Stimulated activated CD4-positive, alpha-beta T cell treated with anti-CD3 and anti-CD28 coated beads, Interleukin-2, amount 100 ng/mL, for 24 hours (primary cell): Measurements from ENCODE around the gene SLC5A10.

Experiments used
- DNase-seq, 2 donors: peaks; one replicate each; pipeline ENCODE4 v3.0.0-alpha.2; 2020

SLC5A10 gene

DNA sequence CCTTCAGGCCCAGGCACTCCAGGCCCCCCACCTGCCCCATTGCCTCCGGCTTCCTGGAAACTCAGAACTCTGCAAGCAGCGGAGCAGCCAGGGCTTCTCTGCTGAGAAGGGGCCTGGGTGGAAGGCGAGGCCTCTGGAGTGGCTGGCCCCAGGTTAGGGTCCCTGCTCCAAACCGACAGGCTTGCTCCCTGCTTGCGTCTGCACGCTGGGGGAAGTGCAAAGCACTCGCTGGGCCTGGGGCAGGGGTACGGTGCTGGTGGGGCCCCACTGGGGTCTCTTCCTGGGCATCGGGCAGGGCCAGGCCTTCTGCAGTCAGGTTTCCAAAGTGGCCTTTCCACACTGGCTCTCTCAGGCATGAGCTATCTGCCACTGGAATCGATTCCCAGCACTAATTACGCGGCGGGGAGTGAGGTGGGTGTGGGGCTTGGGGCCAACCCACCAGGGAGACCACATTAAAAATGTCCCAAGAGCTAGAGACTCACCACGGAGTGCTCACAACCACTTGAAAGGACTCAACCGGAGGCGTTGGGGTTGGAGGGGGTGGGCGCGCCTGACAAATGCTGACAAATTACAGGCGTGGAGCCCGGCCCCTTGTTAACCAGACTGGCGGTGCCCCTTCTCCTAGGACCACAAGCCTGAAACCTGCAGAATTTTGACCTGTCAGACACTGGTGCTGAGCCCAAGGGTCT, 34.7 kb downstream of the SLC5A10 start:
- no peak for DNase-seq

DNA sequence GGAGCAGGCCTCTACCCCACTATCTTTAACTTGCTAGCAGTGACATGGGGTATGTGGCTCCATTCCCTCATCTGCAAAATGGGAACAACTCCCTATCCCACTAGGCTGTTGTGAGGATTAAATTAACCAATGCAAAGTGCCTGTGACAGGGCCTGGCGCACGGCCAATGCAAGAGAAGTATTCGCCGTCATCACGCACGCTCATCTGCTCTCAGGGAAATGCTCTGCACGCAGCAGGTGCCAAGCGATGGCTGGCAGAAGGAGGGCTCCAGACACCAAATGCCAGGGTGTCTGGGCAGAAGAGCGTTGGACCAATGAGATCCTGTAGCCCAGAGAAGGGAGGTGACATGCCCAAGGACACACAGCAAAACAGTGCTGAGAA, 35.3 kb downstream of the SLC5A10 start:
- no peak for DNase-seq

DNA sequence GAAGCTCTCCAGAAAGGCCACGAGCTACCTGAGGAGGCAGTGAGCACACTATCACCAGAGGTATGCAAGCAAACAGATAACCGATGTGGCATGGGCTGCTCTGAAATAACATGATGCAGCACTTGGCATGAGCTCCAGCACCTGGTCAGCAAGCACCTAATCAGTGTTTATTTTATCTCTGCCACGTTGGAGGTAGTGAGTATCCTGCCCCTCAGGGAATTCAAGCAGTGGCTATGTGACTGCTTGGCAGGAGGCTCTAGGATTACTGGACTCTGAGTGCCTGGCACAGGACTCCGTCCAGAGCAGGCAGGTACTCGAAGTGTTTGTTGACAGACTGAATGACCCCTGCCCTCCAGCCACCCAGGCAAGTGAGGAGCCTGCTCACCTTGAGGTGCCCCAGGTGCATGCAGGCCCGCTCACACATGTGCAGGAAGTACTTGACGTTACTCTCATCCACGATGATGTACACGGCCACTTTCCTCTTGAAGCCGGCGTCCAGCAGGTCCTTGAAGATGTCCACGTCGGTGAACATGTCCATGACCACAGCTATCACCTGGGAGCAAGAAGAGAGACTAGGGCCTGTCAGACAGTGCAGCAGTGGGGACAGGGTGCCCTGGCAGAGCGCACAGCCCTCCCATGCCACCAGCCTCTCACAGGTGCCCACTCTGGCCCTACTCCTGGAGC, 36.0 kb downstream of the SLC5A10 start:
- DNase-seq, result no peak

DNA sequence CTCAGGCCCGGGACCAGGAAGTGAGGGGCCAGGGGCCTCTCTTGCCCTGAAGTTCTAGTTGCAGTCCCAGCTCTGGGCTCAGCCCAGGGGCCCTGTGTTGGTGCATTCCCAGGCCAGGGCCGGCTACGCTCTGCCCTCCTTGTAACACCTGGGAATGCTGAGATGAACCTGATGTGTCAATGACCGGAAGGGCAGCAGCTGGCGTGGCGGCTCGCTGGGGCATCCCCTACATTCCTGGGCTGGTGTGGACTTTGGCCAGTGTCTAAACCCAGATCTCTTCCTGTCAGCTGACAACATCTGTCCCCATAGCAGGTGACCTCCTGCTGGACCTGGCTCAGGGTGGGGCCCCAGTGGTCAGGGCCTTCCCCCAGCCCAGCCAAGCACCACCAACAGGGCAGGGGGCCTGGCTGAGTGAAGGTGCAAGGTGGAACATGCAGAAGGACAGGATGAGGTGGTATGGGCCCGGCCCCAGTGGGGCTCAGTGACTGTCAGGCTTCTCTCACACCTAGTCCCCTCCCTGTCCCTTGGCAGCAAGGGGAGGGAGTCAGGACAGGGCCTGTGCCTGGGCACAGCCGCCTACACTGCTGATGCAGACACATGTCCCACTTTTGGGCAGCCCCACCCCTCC, 36.7 kb downstream of the SLC5A10 start:
- no peak for DNase-seq

DNA sequence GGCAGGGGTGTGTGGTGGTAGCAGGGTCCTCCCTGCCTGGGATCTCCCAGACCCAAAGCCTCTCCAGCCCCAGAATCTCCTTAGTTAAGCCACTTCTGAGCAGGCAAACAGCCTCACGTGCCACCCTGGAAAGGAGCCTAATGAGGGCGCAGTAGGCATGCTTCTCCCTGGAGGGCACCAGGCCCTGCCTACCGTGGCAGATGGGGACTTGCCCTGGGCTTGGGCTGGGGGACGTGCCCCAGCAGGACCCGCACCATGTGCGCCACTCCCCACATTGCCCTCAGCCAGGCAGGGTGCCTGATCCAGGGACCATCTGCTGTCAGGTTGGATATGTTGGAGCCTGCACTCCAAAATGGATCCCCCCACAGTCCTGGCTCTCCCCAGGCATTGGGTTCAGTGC, 38.4 kb downstream of the SLC5A10 start:
- no peak for DNase-seq

DNA sequence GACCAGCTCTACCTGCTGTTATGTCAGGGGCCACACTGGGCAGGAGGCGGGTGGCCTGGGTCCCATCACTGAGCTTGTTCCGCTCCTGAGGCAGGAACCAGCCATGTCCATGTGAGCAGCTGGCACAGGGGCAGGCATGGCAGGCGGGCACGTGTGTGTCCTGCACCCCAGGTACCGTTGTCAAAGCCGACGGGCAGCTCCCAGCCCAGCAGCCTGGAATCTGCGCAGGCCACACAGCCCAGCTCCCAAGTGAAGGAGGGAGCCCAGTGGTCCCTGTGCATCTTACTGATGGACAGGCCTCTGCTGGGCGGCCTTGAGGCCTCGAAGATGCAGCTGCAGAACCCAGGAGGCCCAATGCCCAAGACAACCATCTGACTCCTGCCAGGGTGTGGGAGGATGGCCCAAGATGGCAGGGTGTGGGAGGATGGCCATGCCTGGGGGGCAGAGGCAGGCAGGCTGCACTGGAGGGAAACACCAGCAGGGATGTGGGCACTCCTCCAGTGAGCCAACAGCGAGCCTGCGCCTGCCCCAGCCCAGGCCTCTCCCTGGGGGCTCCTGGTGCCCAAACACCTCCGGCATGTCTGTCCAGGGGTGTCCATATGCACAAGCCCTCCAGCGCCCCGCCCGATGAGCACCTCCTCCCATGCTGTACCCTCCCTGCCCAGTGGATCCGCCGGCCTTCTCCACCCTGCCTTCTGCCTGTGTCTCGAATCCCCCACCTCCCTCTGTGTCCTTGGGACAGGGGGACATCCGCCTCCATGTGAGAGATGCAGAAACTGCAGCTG, 39.8 kb downstream of the SLC5A10 start:
- no peak for DNase-seq

DNA sequence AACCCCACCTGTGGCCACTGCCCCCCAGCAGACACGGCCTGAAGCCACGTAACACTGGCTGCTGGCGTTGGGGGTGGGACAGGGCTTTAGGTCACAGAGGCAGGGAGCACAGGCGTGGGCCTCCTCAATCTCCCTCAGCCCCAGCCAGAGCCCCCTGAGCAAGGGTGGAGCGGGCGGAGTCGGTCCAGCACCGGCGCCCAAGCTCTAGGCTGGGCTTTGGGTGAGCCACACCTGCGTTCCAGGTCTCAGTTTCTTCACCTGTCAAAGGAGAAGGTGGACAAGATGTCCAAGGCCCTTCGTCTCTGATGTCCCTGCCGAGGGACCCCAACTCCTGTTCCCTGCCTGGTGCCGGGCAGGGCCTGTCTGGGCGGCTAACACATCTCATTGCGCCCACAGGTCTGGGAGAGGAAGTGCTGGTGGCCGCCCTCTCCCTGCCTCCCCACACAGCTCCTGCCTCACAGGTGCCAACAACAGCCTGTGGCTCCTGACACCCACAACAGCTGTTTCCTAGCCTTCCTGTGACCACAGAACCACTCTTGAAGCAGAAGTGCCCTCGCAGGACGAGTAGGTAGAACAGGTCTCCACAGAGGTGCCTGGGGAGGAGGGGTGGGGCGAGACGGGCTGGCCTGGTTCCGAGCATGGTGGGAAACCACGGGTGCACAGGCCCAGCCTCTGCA, 40.6 kb downstream of the SLC5A10 start:
- no peak for DNase-seq

DNA sequence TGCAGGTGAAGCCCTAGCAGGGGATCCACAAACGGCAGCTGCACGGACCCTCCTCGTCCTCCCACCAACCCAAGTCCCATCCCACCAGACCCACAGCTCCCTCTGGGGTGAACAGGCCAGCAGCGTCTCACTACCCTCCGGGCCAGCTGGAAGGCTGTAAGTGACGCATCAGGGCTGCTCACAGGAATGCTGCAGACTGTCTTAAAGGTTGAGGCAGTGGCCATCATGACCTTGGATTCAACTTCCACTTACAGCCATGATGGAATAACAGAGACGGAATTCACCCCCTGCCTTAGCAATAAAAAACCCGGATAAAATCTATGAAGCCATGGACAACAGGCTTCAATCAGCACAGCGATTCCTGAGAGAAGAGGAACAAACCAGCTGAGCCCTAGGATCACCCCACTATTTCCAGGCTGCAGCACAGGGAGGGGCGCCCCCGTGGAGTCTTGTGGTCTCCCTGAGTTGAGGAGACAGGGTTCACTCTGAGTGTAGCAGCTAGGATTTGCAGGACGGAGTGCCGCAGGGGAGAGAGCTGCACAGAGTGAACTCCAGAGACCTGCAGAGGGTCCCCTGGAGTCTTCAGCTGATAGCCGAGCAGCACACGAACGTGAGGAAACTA, 42.1 kb downstream of the SLC5A10 start:
- DNase-seq, result no peak

DNA sequence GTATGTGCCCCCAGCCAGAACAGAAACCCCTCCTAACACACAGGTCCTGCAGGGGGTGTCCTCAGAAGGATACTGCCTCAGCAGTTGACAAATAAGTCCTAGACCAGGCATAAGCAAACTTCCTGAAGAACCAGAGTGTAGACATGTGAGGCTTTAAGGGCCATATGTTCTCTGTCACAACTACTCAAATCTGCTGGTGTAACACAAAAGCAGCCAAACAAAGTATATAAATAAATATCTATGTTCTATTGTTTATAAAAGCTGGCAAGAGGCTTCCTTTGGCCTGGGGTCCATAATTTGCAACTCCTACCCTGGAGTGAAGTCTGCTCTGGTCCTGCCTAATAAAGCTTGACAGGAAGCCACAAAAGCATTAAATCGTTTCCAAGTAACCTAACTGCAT, 42.7 kb downstream of the SLC5A10 start:
- no peak for DNase-seq

DNA sequence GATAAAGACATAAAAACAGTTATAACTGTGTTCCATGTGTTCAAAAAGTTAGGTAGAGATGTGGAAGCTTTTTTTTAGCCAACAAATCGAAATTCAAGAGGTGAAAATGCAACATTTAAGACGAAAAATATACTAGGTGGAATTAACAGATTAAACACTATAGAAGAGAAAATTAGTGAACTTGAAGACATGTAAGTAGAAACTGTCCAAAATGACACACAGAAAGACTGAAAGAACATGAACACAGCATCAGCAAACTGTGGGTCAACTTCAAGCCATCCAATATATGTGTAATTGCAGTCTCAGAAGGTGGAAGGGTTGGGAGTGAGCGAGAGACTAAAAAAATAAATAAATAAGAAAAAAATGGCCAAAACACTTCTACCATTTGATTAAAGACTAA, 43.3 kb downstream of the SLC5A10 start:
- DNase-seq, result no peak

DNA sequence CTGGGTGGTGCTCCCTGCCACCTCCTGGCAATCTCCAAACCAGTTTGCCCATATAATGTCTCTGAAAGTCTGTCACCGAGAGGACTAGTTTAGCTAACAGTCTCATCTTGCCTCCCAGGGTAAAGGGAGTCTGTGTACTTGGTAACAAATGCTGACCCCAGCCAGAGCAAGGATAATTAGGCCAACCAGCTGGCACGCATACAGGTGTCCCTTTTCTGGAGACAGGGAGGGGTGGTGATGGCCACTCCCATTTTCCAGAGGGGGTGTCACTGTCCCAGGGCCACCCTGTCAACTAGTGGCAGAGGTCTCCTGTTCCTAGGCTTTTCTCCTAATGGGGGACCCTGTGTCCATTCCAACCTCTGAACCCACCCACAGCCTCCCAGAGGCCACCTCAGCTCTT, 44.5 kb downstream of the SLC5A10 start:
- DNase-seq, result no peak

DNA sequence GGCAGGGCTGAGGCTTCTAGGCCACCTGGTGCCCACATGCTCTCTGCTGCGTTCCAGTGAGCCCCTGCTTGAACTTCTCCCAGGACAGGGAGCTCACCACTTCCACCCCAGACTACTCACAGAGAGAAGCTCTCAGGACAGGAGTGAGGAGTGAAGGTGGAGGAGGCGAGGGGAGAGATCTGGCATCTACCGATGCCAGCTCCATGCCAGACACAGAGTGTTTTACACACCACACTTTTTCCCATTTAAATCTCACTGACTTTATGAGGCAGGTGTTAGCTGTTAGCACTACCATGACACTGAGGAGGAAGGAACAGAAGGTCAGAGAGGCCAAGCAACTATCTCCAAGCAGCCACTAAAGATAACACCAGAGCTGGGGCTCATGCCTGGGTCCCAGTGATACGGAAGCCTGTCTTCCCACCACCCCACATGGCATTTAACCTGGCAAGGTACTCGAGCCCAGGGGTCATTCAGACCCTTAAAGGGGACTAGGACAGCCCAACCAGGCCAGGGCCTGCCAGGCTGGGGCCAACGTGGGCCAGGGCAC, 45.8 kb downstream of the SLC5A10 start:
- no peak for DNase-seq

DNA sequence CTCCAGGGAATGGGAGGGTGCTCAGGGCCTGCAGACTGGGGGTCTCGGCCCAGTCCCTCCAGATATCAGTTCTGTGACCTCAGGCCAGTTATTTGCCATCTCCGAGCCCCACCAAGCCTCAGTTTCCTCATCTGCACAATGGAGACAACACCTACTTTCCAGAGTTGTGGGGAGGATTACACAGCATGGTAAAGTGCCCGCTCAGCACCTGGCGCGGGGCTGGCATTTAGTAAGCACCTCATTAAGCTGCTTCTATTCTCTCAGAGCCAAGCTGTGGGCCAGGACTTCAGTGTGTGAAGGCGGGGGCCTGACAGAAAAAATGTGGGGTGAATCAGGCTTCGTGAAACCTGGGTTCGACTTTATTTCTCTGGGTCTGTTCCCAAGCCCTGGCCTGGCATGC, 47.4 kb downstream of the SLC5A10 start:
- no peak for DNase-seq

DNA sequence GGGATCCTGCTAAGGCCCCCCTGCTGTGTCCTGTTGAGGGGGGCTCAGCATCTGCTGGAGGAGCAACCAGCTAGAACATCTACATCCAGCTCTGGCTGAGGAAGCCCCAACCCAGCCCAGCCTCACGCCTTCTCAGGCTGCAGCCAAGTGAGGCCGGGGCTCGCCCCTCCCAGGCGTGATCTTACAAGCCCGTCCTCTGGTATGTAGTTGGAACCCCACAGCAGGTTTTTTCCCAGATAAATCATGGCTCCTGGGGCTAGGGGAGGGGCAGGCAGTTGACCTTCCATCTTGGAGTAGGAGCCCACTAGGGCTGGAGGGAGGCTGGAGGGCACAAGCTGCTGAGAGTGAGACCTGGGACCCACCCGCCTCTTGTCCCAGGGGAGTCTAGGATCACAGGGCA, 47.9 kb downstream of the SLC5A10 start:
- DNase-seq, result no peak

DNA sequence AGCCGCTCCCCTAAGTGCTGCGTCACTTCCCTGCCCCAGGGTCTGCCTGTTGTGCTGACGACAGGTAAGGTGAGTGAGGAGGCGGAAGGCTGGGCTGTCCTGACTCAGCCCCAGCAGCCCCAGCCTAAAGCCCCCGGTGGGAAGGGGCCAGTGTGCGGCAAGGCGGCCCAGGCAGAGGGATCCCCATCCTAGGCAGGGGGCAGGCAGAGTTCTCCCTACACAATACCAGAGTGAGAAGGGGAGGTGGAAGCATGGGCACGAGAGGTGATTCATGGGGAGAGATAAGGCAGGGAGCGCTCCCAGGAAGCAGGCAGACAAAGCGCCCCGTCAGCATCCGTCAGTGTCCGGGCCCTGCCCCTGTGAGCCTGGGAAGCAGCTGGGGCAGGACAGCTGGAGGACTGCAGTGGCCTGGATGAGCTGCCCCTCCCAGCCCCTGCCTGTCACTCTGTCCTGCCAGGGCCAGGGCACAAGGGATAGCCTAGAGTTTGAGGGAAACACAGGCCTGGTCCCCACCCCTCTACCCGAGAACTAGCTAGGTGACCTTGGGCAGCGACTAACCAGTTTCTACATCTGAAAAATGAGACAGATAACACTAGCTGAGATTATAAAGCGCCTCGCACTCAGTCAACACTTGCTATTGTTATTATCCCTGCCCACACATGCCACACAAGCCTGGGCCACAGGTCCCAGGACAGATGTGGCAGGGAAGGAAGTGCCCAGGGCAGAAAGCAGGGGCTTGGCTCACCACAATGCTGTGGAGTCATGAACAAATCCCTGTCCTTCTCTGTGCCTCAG, 48.8 kb downstream of the SLC5A10 start:
- DNase-seq, result no peak

DNA sequence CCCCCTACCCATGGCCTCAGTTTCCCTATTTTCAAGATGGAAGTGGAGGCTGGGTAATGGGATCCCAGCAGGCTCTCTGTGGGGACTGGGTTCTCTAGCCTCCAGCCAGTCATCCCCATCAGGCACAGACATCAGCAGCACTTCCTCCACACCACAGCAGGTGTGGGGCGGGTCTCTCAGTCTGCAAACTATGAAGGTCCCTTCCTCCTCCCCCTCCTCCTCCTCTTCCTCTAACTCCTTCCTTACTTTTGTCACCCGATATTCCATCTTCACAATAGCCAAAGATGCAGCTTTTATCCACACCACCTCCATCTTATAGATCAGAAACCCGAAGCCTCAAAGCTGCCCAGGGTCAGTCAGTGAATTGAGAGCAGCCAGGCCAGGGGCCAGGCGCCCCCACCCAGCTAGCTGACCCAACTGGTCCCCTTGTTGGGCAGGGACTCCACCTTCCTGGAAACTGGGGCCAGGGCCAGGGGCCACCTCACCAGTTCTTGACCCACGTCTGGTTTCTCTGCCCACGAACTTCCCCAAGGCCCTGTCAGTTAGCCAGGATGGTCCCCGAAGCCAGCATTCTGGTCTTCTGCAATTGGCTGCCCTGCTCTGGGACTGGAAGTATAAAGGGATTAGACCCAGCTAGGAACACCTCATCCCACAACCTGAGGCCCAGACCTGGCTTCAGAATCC, 50.1 kb downstream of the SLC5A10 start:
- no peak for DNase-seq

DNA sequence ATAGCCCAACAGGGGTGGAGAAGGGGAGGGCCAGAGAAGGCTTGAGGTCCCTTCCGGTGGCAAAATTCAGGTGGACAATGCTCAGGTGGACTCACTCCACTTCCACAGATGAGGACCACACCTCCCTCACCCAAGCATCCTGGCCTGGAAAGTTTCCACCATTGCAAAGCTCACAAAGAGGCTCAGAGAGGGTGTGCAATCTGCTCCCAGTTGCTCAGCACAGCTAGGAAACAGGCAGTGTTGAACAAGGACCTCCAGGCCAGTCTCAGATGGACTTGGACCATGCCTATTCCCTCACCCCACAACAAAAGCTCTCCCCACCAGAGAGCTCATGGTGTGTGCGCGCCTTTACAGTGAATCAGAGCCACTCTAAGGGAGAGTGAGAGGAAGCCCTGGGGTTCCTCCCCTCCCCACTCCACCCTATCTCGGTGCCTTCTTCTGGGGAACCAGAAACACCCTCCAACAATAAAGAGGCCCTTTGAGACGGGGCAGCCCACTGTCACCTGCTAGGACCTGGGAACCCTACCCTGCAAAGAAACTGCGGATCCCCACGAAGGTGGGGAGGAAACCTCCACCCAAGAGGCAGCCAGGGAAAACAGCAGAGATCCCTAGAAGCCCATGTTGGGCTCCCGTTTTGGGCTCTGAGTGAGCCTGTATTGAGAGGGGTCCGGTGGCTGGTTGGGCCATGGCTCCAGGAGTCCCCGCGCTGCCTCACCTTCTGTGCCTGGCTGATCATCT, 51.0 kb downstream of the SLC5A10 start:
- DNase-seq, result peak in 1 of 2 donors; percentile 21

DNA sequence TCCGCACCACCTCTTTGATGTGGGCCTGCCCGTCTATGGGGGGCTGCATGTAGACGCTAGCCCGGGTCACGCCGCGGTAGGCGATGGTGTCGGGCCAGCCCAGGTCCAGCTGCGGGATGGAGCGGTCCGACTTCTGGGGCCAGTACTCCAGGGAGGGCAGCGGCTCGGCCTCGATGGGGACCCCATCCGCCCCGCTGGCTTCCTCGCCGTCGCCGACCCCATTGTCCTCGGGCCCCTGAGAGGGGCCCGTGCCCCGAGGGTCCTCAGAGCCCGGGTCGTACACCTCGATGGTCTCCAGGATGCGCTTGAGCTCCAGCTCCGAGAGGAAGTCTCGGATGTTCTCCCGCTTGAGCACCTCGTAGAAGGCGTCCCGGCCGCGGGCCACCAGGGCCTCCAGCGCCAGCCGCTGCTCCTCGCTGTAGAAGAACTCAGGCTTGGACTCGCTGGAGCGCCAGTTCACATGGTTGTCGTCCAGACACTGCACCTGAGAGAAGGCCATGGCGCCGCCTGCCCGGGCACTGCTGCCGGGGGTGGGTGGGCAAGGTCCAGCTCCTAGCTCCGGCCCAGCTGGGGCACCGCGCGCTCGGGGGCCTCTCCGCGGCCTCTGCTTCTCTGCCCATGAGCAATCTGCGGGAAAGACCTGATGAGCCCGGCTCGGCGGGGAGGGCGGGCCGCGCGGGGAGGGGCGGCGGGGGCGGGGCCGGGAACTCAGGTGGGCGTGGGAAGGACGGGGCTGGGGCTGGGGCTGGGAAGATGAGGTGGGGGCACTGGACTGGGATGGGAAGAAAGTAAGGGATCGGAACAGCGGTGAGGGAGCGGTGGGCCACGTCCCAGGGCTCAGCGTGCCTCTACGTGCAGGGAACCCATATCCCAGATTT, 51.8 kb downstream of the SLC5A10 start:
- peak; percentile 49 to 64 for DNase-seq
